PC-3 (cell line): ENCODE results near the gene FBXL5.

Source experiments
- EZH2 ChIP-seq: fragments of 300-600 bp; sonication (generic); IDR thresholded peaks from one replicate; pipeline ENCODE4 v1.6.1; 2017; ENCODE audit warnings: antibody characterized with exemption, mild to moderate bottlenecking, low read length; ENCODE audit not compliant: unreplicated experiment
- EZH2phosphoT487 ChIP-seq: fragments of 300-600 bp; sonication (generic); IDR thresholded peaks from 2 replicates; pipeline ENCODE4 v1.6.1; 2018; ENCODE audit warnings: mild to moderate bottlenecking, antibody characterized with exemption, low read length, borderline replicate concordance
- TF ChIP-seq, protein P1 (sequence below): fragments of 300-600 bp; sonication (generic); conservative IDR thresholded peaks from 2 replicates; pipeline ENCODE4 v1.5.1; 2017; ENCODE audit warnings: antibody characterized with exemption, low read depth, mild to moderate bottlenecking, low read length

DNA sequence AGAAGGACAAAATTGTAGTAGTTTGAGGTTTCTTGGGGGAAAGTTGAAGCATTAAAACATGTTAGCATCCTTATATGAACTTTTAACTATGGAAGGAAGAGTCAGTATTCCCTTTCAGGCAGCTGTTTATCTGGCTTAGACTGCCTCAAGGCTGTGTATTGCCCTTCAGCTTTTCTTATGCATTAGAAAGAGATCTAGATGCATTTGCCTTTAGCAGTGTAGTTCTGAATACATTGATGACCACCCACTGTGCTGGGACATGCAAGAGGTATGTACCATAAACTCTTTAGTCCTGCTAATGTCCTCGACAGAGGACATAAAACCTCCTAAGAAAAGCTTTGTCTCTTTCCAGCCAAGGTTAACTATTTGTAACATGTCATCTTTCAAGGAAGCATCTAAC, 29.3 kb upstream of the FBXL5 start:
- TF ChIP-seq, protein P1, sequence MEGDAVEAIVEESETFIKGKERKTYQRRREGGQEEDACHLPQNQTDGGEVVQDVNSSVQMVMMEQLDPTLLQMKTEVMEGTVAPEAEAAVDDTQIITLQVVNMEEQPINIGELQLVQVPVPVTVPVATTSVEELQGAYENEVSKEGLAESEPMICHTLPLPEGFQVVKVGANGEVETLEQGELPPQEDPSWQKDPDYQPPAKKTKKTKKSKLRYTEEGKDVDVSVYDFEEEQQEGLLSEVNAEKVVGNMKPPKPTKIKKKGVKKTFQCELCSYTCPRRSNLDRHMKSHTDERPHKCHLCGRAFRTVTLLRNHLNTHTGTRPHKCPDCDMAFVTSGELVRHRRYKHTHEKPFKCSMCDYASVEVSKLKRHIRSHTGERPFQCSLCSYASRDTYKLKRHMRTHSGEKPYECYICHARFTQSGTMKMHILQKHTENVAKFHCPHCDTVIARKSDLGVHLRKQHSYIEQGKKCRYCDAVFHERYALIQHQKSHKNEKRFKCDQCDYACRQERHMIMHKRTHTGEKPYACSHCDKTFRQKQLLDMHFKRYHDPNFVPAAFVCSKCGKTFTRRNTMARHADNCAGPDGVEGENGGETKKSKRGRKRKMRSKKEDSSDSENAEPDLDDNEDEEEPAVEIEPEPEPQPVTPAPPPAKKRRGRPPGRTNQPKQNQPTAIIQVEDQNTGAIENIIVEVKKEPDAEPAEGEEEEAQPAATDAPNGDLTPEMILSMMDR, result no peak
- TF ChIP-seq EZH2 (no peak), EZH2phosphoT487 (no peak)
